Measurements from ENCODE around the gene THYN1. TPM values are rescaled to one million over a fixed set of nuclear protein-coding genes. Genes with fewer than 3 reads are reported as not detected.

Gene THYN1
- total and polyA plus RNA-seq, 2 of the 13 experiments (the other 11 are each of a cell fraction or from before 2014, with no cell fraction given) = 36.1 to 87.6 TPM

DNA sequence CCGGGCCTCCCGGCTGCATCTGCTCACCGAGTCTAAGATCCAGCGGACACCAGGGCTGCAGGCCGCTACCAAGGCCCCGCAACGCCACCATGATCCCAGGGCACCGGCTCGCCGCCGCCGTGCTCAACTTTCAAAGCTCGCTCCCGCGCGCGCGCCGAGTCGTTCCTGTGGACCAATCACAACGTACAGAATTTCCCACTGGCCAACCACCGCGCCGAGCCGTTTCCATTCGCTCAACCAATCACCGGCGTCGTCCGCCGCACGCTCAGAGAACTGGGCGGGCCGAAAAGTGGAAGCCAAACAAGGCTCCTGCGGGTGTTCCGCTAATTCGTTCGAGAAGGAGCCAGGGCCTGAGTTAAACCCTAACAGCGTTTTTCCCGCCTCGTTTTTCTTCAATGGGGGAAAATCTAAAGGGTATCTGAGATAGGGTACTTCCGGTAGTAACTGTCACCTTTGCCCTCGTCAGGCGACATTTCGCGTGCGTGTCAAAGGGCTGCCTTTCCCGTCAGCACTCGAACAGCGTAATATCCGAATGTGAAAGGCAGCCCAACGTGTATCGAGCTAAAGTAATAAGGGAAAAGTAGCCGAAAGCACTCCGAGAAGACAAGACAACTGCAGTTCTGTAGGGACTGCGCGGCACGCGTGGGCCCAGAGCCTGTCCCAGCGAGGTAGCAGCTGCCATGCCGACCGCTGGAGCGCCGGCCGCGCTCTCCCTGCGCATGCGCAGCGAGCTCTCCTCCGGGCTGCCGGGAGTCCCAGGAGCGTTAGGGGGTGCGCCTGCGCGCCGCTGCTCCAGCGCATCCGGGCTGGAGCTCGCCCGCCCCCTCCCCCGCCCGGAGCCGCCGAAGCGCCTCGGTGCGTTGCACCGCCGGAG is 29.1 kb downstream of the THYN1 start, which contains the start of the genes NCAPD3 and VPS26B (continued):
- TF ChIP-seq, protein P1, sequence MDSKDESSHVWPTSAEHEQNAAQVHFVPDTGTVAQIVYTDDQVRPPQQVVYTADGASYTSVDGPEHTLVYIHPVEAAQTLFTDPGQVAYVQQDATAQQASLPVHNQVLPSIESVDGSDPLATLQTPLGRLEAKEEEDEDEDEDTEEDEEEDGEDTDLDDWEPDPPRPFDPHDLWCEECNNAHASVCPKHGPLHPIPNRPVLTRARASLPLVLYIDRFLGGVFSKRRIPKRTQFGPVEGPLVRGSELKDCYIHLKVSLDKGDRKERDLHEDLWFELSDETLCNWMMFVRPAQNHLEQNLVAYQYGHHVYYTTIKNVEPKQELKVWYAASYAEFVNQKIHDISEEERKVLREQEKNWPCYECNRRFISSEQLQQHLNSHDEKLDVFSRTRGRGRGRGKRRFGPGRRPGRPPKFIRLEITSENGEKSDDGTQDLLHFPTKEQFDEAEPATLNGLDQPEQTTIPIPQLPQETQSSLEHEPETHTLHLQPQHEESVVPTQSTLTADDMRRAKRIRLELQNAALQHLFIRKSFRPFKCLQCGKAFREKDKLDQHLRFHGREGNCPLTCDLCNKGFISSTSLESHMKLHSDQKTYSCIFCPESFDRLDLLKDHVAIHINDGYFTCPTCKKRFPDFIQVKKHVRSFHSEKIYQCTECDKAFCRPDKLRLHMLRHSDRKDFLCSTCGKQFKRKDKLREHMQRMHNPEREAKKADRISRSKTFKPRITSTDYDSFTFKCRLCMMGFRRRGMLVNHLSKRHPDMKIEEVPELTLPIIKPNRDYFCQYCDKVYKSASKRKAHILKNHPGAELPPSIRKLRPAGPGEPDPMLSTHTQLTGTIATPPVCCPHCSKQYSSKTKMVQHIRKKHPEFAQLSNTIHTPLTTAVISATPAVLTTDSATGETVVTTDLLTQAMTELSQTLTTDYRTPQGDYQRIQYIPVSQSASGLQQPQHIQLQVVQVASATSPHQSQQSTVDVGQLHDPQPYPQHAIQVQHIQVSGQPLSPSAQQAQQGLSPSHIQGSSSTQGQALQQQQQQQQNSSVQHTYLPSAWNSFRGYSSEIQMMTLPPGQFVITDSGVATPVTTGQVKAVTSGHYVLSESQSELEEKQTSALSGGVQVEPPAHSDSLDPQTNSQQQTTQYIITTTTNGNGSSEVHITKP (CRISPR knock-in tag; IDR thresholded peaks at IDR 0.05; ENCODE audit: low read depth) = 0 out of 2 replicates have a peak, but pooled peaks have one; percentile 50
- TF ChIP-seq ZNF670 (CRISPR knock-in tag; IDR thresholded peaks at IDR 0.05; ENCODE audit: borderline replicate concordance) (peak; percentile 21; the same call in 1 of the 2 replicates), POLR2G (IDR thresholded peaks at IDR 0.05; ENCODE audit: low read depth, low read length) (peak; percentile 95), POLR2AphosphoS5 (IDR thresholded peaks at IDR 0.05; ENCODE audit: low read depth, low read length) (peak; percentile 92), ZNF879 (CRISPR knock-in tag; IDR thresholded peaks at IDR 0.05) (no peak), ZNF335 (CRISPR knock-in tag; IDR thresholded peaks at IDR 0.05) (0 out of 2 replicates have a peak, but pooled peaks have one; percentile 38), ZNF747 (CRISPR knock-in tag; IDR thresholded peaks at IDR 0.05; ENCODE audit: borderline replicate concordance) (peak; percentile 67; the same call in 1 of the 2 replicates), ZNF264 (CRISPR knock-in tag; IDR thresholded peaks at IDR 0.05) (peak; percentile 88), ZNF562 (CRISPR knock-in tag; IDR thresholded peaks at IDR 0.05; ENCODE audit: borderline replicate concordance) (0 out of 2 replicates have a peak, but pooled peaks have one; percentile 33), RBM39 (IDR thresholded peaks at IDR 0.05; ENCODE audit: low read depth, low read length, poor library complexity, severe bottlenecking) (no peak), TBP (CRISPR knock-in tag; IDR thresholded peaks at IDR 0.05) (no peak), HMGA1 (CRISPR knock-in tag; conservative IDR thresholded peaks at IDR 0.05) (no peak), ZNF256 (CRISPR knock-in tag; conservative IDR thresholded peaks at IDR 0.05) (no peak), ETV6 (CRISPR knock-in tag; conservative IDR thresholded peaks at IDR 0.05) (no peak)
- TF ChIP-seq, protein P2, sequence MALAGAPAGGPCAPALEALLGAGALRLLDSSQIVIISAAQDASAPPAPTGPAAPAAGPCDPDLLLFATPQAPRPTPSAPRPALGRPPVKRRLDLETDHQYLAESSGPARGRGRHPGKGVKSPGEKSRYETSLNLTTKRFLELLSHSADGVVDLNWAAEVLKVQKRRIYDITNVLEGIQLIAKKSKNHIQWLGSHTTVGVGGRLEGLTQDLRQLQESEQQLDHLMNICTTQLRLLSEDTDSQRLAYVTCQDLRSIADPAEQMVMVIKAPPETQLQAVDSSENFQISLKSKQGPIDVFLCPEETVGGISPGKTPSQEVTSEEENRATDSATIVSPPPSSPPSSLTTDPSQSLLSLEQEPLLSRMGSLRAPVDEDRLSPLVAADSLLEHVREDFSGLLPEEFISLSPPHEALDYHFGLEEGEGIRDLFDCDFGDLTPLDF (CRISPR knock-in tag; IDR thresholded peaks at IDR 0.05) = peak; percentile 98
- TF ChIP-seq, protein P3, sequence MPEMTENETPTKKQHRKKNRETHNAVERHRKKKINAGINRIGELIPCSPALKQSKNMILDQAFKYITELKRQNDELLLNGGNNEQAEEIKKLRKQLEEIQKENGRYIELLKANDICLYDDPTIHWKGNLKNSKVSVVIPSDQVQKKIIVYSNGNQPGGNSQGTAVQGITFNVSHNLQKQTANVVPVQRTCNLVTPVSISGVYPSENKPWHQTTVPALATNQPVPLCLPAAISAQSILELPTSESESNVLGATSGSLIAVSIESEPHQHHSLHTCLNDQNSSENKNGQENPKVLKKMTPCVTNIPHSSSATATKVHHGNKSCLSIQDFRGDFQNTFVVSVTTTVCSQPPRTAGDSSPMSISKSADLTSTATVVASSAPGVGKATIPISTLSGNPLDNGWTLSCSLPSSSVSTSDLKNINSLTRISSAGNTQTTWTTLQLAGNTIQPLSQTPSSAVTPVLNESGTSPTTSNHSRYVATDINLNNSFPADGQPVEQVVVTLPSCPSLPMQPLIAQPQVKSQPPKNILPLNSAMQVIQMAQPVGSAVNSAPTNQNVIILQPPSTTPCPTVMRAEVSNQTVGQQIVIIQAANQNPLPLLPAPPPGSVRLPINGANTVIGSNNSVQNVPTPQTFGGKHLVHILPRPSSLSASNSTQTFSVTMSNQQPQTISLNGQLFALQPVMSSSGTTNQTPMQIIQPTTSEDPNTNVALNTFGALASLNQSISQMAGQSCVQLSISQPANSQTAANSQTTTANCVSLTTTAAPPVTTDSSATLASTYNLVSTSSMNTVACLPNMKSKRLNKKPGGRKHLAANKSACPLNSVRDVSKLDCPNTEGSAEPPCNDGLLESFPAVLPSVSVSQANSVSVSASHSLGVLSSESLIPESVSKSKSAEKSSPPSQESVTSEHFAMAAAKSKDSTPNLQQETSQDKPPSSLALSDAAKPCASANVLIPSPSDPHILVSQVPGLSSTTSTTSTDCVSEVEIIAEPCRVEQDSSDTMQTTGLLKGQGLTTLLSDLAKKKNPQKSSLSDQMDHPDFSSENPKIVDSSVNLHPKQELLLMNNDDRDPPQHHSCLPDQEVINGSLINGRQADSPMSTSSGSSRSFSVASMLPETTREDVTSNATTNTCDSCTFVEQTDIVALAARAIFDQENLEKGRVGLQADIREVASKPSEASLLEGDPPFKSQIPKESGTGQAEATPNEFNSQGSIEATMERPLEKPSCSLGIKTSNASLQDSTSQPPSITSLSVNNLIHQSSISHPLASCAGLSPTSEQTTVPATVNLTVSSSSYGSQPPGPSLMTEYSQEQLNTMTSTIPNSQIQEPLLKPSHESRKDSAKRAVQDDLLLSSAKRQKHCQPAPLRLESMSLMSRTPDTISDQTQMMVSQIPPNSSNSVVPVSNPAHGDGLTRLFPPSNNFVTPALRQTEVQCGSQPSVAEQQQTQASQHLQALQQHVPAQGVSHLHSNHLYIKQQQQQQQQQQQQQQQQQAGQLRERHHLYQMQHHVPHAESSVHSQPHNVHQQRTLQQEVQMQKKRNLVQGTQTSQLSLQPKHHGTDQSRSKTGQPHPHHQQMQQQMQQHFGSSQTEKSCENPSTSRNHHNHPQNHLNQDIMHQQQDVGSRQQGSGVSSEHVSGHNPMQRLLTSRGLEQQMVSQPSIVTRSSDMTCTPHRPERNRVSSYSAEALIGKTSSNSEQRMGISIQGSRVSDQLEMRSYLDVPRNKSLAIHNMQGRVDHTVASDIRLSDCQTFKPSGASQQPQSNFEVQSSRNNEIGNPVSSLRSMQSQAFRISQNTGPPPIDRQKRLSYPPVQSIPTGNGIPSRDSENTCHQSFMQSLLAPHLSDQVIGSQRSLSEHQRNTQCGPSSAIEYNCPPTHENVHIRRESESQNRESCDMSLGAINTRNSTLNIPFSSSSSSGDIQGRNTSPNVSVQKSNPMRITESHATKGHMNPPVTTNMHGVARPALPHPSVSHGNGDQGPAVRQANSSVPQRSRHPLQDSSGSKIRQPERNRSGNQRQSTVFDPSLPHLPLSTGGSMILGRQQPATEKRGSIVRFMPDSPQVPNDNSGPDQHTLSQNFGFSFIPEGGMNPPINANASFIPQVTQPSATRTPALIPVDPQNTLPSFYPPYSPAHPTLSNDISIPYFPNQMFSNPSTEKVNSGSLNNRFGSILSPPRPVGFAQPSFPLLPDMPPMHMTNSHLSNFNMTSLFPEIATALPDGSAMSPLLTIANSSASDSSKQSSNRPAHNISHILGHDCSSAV (CRISPR knock-in tag; IDR thresholded peaks at IDR 0.05; ENCODE audit: borderline replicate concordance) = no peak
